Activated CD4-positive, alpha-beta T cell treated with anti-CD3 and anti-CD28 coated beads for 24 hours (primary cell): ENCODE data around the gene POPDC2.

Experiments
- DNase-seq, 2 donors: peaks; one replicate each; pipeline ENCODE4 v3.0.0-alpha.2; 2020; ENCODE audit warnings: low read depth in 2 of 2

Gene POPDC2

GRCh38 chr3:119672776-119673175, 12.4 kb upstream of the POPDC2 start:
- no peak for DNase-seq

- no peak for DNase-seq
Measured at GRCh38 chr3:119669906-119670570, 9.6 kb upstream of the POPDC2 start.

GRCh38 chr3:119665954-119666559, 5.7 kb upstream of the POPDC2 start:
- DNase-seq = no peak

GRCh38 chr3:119664850-119665379, 4.5 kb upstream of the POPDC2 start:
- no peak for DNase-seq

GRCh38 chr3:119664370-119664769, 4.0 kb upstream of the POPDC2 start:
- DNase-seq = no peak

- DNase-seq = no peak
Measured at GRCh38 chr3:119663885-119664284, 3.5 kb upstream of the POPDC2 start.

- no peak for DNase-seq
Measured at GRCh38 chr3:119662604-119663373, 2.4 kb upstream of the POPDC2 start.

- no peak for DNase-seq
Measured at GRCh38 chr3:119659606-119660291, 640 bp downstream of the POPDC2 start.

GRCh38 chr3:119658994-119659393, 1.4 kb downstream of the POPDC2 start:
- DNase-seq = no peak

- no peak for DNase-seq
Measured at GRCh38 chr3:119657887-119658702, 2.3 kb downstream of the POPDC2 start.

GRCh38 chr3:119653876-119654275, 6.5 kb downstream of the POPDC2 start:
- no peak for DNase-seq

GRCh38 chr3:119652306-119653033, 7.9 kb downstream of the POPDC2 start:
- DNase-seq = no peak

- DNase-seq = no peak
Measured at GRCh38 chr3:119649761-119650160, 10.6 kb downstream of the POPDC2 start.

- DNase-seq = no peak
Measured at GRCh38 chr3:119647843-119648575, 12.4 kb downstream of the POPDC2 start.

GRCh38 chr3:119647171-119647570, 13.2 kb downstream of the POPDC2 start:
- DNase-seq = no peak

GRCh38 chr3:119645813-119646212, 14.6 kb downstream of the POPDC2 start:
- DNase-seq = no peak

GRCh38 chr3:119644481-119644880, 15.9 kb downstream of the POPDC2 start:
- no peak for DNase-seq

GRCh38 chr3:119643528-119643927, 16.9 kb downstream of the POPDC2 start:
- no peak for DNase-seq

- no peak for DNase-seq
Measured at GRCh38 chr3:119642746-119643473, 17.5 kb downstream of the POPDC2 start.
